Measurements from ENCODE around the gene SLC16A5.
"Not testable (repeated sequence)": the region's sequence is repeated elsewhere in the genome, so short reads cannot be mapped to it uniquely, and the experiment has no call there.

Gene SLC16A5

DNA sequence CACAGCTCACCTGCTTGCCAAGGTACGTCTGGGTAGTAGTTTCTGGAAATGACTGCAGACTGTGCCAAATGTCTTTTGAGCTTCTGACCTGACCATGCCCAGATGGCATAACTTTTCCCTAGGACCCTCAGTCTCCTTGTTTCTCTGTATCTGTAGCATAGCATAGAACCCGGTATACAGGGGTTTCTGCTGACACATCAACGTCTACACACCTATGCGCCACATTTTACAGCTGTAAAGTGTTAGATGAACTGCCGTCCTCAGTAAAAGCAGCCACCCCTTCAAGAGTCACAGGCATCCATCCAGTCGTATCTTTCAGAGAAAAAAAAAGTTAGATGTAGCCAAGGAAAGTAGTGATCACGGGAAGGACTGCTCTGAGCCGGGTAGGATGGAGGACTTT is 23.3 kb upstream of the SLC16A5 start:
- DNase-seq = no peak

DNA sequence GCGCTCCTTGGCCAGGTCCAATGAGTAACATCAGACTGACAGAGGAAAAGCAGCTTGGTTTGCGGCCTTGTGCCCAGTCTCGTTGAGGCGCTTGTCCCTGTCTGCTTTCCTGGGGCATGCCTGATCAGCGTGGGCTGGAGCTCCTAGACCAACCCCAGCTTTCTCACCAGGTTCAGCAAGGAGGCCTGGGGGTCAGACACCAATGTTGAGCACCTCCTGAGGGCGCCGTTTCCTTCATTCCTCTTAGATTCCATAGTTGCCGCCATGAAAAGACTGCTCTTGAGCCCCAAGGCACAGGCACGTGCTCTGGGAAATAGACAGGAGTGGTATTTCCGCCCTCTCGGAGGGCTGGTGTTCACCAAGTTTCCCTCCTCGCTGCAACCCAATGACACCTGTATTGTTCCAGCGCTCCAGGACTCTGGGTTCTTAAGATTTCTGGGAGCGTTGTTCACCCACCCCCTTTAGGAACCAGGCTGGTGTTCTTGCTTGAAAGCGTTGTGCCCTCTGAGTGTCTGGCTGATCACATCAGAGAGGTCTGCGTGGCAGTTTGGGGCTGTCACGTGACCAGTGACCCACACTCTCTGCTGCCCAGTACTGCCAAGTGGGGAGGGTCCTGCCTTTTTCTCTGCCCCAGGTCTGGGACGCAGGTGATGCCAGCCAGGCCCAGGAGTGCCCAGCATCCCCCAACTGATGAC is 22.7 kb upstream of the SLC16A5 start:
- DNase-seq = no peak

DNA sequence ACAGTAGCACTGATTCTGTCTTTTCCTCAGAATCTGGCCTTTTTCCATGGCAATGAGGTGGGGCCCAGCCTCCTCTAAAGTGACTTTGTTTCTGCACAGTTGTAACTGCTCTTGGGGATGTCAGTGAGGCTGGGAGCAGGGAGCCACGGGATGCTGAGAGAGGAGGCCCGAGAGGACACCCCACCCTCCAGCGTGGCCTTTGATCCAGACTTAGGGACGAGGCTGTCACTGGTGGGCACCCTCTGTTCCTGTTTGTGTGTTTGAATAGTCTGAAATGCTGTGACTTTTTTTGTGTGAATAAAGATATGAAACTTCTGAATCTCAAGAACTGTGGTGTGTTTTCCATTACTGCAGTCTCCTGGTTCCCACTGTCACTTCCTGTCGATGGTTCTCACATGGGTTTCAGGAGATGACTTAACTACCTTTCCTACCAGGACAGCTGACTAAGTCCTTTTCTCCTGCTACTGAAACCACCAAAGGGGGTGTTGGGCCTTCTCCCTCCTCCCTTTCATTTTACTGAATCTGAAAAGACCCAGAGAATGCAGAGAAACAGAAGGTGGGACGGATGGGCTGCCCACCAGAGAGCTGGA is 22.1 kb upstream of the SLC16A5 start:
- DNase-seq = no peak

DNA sequence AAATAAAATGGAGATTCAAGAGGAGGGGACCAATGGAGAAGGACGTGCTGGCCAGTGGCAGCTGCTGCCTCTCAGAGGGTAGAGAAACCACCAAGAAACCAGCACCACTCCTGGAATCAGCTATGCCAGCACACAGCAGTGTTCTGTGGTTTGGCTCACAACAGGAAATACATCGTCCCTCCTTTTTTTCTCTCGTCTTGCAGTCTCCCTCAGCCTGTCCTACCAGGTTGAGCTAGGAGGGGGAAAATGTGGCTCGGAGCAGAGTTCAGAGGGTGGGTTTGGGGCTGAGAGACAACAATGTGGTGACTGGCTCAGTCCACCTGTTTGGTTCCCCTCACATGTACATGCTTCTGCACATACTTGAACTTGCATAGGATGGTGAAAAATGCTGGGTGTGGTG is 19.9 kb upstream of the SLC16A5 start:
- DNase-seq = no peak

DNA sequence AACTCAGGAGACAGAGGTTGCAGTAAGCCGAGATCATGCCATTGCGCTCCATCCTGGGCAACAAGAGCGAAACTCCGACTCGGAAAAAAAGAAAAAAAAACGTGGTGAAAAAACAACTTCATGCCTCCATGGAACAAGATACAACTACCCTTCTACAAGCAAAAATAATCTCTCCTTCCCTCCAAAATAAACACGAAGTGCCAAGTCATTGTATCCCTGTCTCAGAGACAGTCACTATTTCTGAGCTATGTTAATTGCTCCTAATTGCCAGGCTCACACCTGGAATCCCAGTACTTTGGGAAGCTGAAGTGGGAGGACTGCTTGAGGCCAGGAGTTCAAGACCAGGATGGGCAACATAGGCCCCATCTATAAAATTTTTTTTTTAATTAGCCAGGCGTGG is 19.0 kb upstream of the SLC16A5 start:
- DNase-seq = no peak

DNA sequence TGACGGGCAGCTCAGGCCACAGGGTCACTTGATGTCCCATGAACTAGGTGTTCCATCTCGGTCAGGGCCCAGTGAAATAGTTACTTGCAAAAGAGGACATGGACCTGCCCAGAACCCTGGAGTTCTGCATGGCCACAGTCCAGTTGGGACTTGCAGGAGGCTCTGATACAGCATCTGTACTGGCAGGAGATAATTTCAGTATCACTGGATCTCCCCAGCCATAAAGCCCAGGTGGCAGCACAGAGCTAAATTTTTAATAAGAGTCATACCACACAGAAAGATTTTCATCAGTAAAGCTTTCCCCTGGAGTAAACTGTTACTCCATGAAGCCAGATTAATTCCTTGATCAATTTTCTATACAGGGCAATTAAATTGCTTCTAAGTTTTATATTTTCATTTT is 18.0 kb upstream of the SLC16A5 start:
- no peak for DNase-seq

DNA sequence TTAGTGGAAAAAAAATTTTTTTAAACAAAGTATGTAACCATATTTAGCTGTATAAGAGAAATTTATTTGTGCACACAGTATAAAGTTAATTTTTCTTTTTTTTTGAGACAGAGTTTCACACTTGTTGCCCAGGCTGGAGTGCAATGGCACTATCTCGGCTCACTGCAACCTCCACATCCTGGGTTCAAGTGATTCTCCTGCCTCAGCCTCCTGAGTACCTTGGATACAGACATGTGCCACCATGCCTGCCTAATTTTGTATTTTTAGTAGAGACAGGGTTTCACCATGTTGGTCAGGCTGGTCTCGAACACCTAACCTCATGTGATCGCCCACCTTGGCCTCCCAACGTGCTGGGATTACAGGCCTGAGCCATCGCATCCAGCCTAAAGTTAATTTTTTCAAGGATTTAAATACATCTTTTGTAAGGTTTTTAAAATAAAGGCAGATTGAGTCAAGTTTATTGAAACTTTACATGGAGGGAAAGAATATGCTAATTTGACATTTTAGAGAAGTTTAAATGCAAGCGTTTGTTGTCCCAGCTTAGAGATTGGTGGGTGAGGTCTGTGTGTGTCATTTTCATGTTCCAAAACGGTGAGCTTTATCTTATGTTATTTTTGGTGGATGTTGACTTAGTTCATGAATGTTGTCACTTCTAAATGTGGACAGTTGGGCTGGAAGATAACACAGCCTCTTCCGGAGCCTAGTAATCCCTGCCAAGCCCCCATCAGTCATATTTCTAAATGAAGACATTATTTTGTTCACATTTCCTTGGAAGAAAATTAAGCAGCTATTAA is 16.1 kb upstream of the SLC16A5 start:
- DNase-seq = not testable (repeated sequence)

DNA sequence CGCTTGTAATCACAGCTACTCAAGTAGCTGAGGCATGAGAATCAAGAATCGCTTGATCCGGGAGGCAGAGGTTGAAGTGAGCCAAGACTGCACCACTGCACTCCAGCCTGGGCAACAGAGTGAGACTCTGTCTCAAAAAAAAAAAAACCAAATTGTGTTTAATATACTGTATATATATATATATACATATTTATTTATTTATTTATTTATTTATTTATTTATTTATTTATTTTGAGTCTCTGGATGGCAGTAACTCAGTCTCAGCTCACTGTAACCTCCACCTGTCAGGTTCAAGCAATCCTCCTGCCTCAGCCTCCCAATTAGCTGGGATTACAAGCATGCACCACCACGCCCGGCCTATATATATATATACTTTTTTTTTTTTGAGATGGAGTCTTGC is 14.8 kb upstream of the SLC16A5 start:
- DNase-seq = not testable (repeated sequence)

DNA sequence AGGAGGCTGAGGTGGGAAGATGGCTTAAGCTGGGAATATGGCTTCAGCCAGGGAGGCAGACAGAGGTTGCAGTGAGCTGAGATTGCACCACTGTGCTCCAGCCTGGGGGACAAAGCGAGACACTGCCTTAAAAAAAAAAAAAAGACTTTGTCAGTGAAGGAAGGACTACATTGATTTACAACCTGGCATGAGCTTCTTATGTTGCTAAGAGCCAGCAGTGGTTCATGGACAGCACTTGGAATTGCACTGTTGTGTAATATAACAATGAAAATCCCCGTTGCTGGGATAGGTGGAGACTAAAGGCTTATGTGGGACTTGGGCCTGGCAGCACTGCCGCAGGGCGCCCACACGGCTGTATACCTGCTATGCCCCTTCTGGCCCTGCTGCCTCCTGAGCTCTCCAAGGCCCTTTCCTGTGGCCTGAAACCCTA is 14.1 kb upstream of the SLC16A5 start:
- no peak for DNase-seq

DNA sequence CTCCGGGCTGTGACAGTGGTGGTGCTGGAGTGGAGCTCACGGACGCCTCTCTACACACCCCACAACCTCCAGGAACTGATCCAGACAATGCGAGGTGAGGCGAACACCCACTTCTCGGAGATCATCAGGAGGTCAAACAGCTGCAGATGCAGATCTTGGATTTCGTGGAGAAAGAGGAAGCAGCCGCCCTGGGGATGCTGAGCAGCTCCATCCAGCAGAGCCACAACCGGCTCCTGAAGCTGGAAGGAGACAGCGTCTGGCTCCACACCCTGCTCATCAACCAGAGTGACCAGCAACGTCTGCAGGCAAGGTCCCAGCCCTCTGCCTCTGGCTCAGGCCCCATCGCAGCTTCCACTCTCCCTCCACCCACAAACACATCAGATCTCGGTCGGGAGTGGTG is 13.2 kb upstream of the SLC16A5 start:
- no peak for DNase-seq

DNA sequence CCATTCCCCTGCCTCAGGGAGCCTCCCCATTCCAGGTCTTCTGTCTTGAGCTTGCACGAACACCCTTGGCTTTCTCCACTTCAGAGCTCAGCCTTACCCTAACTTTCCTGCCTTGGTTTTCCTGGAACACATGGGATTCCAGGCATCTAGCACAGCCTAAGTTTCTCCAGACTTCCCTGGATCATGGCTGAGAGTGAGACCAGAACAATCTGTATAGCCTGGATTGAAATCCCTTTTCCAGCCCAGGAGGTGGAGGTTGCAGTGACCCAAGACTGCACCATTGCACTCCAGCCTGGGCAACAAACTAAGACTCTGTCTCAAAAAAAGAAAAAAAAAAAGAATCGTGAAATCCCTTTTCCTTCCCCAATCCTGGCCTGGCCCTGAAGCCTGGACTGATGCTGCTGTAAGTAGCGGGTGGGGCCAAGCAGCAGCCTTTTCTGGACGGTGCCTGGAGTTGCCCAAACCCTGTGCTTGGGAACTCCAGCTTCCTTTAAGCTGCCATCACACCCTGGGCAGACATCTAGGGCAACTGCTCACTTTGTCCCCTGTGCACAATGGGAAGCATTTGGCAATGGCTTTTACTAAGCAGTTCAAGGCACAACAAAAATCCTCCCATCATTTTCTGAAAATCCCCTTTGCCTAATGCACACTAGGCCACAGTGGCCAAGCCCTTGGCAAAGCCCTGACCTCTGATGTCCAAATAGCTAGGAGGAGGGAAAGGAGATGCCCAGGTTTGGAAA is 12.0 kb upstream of the SLC16A5 start:
- DNase-seq = no peak

DNA sequence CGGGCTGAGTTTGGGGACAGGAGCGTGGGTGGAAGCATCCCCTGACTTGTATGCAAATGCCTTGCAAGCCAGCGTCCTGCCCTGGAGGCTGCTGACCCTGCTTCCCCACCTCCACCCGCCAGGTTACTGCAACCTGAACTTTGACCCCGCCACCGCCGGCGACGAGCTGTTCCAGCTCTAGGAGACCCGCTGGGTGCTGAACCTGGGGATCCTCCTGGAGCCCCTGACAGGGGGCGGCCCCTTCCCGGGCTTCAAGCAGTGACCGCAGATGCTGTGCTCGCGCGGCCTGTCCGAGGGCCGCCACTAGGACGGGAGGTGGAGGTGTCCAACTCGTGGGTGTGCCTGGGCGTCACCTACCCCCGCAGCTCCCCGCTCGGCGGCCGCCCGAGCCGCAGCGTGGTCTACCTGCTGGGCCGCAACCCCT is 10.7 kb upstream of the SLC16A5 start:
- DNase-seq = no peak

DNA sequence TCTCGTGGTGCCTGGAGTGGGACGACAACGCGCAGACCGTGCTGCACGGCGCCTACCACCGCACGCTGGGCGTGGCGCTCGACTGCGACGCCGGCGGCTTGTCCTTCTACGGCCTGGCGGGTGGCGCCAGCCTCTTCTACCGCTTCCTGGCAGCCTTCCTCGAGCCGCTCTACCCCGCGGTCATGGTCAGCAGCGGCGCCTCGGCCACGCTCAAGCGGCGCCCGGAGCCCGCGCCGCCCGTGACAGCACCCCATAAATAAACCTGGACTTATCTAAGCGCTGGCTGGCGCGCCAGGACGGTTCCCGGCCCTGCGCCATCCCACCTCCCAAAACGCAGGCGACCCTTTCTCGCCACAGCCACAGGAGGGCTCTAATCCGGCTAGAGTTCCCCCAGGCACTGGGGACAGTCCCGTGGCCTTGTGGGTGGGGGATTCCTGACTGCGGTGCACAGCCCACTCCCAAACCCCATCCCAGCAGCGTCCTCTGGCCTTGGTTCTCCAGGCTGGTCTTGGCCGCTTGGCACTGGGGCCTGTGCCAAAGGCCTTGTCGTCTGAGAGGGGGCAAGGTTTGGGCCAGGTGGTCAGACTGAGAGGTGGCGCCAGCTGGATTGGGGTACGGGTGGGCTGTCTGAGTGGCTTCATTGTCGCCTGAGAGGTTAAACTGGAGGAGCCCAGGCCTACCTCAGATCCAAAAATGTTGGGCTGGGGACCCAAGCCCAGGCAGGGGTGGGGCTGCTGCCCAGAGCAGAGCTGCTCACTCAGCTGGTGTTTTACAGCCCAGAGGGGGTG is 10.1 kb upstream of the SLC16A5 start:
- DNase-seq = no peak

DNA sequence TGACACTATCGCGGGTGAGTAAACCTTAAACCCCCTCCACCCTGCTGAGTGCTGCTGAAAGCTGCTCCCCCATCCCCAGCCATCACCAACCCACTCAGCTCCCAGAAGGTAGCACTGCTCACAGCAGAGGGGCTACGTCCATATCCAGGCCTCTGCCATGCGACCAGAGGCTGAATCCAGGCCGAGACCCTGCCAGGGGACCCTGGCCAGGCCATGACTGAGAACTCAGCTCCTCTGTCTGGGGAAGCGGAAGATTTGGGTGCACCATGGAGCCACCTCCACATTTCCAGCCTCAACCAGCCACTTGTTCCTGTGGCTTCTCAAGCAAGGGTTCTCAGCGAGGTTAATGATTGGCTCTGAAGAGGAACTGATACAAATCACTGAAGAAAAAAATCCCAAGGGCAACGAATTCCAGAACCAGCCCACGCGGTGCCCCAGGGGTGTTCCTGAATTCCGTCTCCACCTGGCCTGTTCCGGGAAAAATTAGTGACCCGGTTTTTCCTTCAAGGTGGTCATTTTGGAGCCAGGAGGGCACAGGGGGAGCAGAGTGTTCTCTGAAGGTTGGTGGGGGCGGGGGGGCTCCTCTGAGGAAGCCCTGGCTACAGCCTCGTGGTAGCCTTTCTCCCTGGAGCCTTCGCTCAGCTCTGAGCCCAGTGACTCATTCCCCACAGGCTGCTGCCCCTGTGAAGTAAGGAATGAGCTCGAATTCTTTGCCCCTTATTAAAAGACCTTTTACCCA is 9.3 kb upstream of the SLC16A5 start:
- DNase-seq = no peak

DNA sequence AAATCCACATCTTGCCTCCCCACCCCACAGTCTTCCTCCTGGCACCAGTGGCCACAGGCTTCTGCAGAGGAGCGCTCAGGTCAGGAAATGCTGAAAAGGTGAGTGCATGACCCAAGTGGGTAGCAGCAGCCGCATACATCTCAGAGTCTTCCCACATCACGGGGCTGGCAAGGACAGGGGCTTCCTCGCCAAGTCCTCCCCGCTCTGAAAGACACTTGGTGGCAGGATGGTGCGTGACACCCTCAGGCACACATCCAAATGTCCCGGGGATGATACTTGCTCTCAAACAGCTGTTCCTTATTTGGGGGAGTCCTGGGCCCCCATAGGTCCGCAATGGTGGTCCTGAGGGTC is 8.8 kb upstream of the SLC16A5 start:
- DNase-seq = no peak

DNA sequence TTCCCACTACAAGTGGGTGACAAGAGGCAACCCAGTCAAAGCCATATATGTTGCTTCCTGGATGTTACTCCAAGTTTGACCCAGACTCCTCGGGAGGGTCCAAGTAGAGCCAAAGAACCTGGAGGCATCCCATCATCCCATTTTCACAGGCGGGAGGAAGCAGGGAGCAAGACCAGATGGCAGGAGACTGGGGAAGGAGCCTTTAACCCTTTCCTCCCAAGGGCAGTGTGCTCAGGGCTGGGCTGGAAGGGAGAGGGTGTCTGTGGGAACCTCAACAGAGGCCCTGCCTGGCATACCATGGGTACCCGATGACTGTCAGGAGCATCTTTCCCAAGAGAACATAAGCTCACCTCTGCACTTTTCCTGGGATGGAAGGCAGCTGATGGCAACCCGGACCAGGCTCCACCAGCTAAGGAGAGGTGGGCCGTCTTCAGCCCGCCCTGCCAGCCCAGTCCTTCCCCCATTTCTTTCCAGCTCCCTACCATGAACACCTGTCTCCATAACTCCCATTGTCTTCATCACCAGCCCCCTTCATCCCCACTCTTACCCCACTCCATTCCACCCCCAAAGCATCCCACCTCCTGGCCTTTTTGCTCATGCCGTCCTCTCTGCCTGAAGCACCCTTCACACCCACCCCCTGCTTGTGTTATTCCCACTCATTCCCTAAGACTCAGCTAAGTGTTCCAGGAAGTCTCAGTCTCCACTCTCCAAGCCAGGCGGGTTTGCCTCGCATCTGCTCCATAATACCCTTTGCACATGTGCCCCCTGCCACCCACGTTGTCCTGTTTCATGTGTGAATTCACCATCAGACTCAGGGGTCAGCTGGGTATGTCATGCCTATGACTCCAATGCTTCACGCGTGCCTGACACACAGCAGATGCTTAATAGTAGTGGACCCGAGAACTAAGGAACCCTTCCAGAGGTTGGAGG is 5.9 kb upstream of the SLC16A5 start:
- no peak for DNase-seq

DNA sequence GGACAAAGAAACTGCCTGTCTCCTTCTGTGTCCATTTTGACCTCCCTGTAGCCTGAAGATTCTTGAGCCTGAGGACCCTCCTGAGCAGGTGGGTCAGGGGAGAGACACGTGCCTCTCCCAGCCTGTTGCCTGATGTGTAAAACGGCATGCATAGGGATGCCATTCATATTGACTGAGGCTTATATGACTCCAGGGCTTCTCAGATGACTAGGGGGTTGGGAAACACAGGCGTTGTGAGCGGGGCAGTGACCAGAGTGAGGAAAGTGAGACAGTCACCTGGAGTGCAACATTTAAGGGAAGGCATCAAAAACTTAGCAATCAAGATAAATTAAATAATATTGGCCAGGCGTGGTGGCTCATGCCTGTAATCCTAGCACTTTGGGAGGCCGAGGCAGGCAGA is 5.1 kb upstream of the SLC16A5 start:
- no peak for DNase-seq

DNA sequence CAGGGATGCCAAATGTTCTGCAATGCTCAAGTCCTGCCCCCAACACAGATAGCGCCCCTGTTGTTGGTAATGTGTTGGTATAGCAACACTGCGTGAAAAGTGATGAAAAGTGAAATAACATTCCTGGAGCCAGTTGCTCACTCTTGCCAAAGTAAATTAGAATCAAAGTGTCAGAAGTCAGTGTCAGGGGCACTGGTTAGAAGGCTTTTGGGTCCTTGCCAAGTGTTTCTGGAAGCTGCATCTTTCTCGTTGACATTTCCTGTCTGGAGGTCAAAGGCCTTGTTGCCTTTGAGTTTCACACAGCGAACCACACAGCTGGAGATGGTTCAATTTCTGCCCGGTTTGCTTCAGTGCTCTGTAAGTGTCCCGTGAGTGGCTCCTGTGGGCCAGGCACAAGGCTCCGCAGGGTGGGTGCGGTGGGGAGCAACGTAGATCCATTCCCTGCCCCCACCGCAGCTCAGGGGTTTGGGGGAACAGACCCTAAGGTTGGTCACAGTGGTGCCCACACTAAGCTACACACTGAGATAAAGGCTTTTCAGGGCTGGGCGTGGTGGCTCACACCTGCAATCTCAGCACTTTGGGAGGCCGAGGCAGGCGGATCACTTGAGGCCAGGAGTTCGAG is 3.6 kb upstream of the SLC16A5 start:
- no peak for DNase-seq

DNA sequence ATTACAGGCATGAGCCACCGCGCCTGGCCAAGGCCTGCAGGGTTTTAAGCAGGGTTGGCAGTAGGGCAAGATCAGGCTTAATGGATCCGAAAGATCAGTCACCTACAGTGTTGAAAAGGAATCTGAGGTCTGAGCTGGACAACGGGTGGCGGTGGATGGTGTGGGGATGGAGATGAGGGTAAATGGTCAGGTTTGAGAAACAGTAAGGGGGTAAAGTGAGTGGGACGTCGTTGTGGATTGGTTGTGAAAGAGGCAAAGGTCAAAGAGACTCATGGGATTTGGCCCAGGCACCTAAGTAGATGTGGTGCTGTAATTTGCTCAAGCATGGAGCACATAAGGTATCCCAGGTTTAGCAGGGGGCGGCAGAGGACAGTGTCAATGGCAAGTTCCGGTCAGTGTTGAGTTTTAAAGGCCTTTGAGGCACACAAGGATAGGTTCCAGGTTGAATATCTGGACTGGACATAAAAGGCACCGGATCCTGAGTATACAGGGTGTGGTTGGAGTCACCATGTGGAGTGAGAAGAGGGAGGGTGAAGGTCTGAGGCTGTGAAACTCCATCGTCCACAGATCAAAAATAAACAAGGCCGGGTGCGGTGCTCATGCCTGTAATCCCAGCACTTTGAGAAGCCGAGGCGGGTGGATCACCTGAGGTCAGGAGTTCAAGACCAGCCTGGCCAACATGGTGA is 1.1 kb upstream of the SLC16A5 start:
- no peak for DNase-seq

DNA sequence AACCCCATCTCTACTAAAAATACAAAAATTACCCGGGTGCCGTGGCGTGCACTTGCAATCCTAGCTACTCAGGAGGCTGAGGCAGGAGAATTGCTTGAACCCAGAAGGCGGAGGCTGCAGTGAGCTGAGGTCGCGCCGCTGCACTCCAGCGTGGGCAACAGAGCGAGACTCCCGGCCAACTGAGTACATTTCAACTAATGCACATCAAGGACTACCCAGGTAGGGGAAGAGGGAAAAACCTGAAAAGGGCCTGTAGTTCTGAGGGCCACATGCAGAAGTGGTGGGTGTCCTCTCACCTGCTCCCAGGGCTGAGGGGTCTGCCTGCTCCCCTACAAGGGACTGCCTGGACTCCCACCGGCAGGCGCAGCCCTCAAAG is 584 bp upstream of the SLC16A5 start:
- DNase-seq = no peak

Measured in NCI-H1105 treated with DMSO at 0.1 percent for 48 hours (cell line).